Raji (cell line): Measurements from ENCODE around the gene GAPDHS.

Experiments
- POLR2A ChIP-seq: IDR thresholded peaks from 2 replicates; pipeline ENCODE4 v1.6.1; 2011; ENCODE audit warnings: low read depth, low read length, control low read depth; ENCODE audit not compliant: insufficient read depth

GAPDHS gene

DNA sequence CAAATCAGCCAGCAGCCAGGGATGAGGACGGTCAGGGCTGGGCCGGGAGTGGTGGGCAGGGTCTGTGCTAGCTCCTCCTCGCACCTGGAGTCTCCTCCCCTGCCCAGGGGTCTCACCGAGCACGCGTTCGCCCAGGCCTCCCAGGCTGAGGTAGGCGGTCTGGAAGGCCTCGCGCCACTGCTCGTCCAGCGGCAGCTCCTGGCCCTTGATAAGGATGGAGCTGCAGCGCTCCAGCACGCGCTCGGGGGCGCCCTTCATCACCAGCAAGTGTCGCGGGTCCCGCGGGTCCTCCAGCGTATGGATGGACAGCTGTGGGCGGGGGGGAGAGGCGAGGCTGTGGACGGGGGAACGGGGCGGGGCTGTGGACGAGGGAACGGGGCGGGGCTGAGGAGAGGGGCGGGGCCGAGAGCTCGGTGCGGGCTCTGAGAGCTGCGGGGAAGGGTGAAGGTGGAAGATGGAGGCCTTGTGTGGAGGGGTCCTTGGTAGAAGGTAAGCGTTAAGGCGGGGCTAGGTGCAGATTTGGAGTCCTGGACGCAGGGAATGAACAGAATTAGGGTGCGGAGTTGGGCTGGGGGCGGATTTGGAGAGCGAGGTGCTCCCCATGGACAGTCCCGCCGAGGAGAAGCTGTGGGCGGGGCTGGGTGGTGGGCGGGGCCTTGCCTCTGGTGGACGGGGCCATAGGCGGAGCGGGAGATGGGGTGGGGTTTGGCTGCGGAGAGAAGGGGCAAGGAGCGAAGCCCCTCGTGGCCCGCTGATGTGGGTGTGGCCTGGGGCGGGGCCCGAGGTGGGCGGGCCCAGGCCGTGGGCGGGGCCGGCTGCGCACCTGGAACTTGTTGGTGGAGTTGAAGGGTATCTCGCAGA, 24.5 kb downstream of the GAPDHS start:
- no peak for TF ChIP-seq POLR2A

DNA sequence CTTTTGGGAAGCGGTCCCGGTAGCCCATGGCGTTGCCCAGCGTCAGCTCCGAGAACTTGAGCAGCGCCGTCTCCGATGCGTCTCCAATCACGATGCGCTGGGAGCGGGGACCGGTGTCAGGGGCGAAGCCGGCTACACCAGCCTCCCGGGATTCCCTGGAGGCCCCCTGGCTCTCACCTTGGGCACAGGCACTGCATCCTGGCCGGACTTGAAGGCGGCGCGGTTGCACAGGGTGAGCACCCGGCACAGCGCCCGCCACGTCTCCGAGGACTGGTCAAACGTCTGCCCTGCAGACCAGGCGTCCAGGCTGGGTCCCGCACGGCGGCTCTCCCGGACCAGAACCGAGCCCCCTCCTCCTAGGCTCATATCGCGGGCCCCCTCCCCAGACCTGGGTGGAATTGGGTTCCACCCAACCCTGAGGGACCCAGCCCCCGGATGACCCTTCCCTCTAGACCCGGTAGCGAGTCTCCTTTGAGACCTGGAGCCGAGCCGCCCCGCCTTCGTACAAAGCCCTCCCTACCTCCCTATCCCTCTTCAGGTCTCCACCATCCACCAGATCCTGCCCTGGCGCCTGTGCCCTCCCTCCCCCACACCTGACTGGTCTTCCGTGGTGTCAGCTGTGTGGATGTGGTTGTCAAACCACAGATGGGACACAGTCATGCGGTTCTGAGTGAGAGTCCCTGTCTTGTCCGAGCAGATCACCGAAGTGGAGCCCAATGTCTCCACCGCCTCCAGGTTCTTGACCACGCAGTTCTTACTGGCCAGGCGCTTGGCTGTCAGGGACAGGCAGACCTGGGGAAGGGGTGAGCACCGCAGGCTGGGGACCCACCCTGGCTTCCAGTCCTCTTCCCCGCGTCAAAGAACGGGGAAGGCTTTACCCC, 25.4 kb downstream of the GAPDHS start:
- no peak for TF ChIP-seq POLR2A

DNA sequence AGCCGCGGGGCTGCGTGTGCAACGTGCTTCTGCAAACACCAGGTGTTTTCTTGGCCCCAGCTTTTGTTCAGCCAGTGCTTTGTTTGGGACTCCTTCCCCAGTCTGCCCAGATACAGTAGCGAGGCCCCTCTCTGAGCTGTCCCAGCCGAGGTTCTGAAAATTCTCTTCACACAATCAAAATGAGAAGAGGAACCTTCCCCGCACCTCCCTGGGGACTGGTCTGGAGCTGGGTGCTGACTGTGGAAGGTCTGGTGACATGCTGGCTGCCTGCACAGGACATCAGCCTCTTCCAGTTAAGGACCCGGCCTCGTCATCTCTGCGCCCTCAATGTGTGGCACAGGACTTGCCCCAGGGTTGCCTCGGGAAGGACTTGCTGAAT, 26.0 kb downstream of the GAPDHS start:
- no peak for TF ChIP-seq POLR2A

DNA sequence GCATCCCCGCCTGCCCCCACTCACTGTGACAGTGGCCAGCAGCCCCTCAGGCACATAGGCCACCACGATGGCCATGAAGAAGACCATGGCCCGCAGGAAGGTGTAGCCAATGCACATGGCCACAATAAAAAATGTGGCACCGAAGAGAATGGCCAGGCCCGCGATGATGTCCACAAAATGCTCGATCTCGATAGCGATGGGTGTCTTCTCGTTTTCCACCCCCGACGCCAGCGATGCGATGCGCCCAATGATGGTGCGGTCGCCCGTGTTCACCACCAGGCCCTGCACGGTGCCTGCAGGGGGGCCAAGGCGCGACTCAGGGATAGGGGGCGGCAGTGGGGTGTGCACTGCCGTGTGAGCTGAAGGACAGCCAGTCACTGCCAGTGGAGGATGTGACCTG, 26.5 kb downstream of the GAPDHS start:
- no peak for TF ChIP-seq POLR2A

DNA sequence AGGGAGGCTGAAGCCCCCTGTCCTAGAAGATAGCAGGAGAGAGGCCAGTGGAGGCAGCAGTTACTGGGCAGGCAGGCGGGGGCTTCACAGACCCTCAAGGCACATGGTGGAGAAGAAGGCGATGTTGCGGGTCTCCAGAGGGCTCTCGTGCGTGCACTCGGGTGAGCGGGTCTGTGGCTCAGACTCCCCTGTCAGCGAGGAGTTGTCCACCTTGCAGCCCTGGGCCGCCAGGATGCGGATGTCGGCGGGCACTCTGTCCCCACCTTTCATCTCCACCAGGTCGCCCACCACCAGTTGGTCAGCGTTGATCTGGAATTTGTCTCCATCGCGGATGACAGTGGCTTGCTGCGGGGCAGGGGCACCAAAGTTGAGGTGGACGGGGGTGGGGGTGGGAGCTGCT, 27.0 kb downstream of the GAPDHS start:
- no peak for TF ChIP-seq POLR2A

DNA sequence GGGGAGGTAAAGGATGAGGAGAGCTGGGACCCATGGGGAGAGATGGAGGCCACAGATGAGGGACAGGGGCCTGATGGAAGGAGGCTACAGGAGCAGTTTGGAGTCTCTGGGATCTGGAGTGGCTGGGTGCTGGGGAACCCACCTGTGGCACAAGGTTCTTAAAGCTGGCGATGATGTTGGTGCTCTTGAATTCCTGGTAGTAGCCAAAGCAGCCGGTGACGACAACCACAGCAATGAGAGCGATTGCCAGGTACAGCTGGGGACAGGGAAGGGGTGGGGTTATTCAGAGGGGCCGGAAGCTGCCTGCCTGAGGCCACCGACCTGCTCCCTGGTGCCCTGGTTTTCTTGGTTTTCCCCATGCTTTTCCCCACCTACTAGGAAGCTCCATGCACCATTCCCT, 27.4 kb downstream of the GAPDHS start:
- no peak for TF ChIP-seq POLR2A

DNA sequence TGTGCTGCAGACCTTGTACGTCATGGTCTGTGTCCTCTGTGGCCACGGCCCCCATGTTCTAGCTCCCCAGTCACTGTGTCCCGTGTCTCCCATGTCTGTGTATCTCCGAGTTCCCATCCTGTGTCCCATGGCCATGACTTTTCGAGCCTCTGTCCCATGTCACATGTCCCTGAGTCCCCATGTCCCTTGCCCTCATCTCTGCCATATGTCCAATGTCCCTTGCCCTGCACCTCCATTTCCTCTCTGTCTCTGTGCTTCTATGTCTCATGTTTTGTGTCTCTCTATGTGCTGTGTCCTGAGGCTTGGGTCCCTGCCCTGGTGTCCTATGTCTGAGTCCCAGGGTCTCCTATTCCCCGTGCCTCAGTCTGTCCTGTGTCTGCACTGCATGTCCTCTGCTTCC, 28.2 kb downstream of the GAPDHS start:
- TF ChIP-seq POLR2A = no peak

DNA sequence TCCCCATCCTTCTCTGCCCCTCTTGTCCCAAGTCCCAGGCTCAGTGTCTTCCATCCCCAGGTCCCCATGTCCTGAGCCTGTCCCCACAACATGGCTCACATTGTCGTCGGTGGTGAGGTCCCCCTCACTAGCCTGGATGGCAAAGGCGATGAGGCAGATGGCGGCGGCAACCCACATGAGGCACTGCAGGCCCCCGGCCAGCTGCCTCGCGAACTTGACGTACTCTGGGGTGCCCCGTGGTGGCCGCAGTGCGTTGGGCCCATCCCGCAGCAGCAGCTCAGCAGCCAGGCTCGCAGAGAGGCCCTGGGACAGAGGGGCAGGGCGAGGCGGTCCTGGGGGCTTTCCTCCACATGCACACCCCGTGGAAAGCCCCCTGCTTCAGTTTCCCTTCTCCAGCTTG, 29.1 kb downstream of the GAPDHS start:
- TF ChIP-seq POLR2A = no peak

DNA sequence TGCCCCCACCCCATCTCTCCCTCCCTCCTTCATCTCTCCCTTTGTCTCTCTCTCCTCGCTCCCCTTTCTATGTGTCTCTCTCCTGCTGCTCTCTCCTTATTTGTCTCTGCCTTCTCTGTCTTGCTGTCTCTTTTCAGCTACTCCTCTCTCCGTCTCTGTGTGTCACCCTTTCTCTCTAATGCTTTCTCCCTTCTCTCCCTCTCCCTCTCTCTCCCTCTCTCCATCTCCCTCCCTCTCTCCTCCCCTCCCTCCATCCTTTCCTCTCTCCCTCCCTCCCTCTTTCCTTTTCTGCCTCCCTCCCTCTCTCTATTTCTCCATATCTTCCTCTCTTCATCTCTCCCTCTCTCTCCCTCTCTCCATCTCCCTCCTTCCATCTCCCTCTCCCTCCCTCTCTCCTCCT, 29.5 kb downstream of the GAPDHS start:
- no peak for TF ChIP-seq POLR2A

DNA sequence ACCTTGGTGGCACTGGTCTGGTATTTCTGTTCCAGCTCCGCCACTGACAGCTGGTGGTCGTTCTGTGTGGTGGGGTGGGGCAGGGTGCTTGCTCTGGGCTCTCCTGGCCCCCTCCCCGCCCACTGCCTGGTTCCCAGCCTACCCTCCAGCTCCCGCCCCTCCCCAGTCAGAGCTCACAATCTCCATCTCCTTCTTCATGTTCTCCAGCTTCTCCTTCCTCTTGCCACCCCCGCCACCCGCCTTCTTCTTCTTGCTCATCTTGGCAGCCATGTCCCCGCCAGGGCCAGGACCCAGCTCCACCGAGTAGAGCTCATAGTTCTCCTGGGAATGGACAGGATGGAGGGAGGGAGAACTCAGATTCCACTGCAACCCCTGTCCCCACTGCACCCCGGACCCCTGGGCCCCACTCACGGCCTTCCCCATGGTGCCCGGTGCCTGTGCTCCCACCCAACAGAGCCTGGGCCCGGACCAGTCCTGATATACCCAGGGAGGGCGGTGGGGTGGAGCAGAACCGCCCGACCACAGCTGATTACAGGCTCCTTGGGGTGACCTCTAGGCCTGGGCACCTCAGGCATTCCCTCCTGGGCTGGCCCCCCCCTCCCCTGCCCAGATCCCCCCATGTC, 30.1 kb downstream of the GAPDHS start, which contains the start of gene ATP4A:
Gene ATP4A (minus strand): TSS at position 452 of the 623 bp plus-strand sequence. CDS start 29 bp downstream, at position 423.
- TF ChIP-seq POLR2A = no peak

DNA sequence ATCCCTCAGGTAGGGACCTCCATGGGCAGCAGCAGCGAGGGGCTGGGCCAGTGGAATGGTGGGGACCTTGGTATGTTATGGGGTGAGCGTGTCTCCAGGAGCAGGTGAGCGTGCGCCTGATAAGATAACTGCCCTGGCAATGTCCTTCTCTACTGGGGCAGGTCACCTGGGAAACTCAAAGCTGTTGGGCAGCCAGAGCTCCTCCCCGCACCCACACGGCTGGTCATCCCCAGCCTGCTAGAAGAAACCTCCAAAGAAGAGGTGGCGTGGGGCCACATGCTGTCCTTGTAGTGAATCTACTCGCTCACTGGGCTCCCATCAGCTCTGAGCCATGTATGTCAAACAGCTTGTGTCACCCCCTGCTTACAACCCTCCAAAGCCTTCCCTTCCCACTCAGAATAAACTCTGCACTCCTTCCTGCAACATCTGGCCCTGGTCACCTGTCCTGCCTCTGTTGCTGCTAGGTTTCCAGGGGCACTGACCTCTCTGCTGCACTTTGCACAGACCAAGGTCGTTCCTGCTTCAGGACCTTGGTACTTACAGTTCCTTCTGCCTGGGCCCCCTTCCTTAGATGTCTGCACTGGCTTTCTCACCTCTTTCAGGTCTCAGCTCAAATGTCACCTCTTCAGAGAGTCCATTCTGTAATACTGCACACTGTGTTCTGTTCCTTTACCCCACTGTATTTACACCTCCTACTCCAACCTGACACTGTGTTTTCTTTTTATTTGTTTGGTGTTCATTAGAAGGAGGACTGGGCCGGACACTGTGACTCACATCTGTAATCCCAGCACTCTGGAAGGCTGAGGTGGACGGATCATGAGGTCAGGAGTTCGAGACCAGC, 32.0 kb downstream of the GAPDHS start:
- TF ChIP-seq POLR2A = no peak

DNA sequence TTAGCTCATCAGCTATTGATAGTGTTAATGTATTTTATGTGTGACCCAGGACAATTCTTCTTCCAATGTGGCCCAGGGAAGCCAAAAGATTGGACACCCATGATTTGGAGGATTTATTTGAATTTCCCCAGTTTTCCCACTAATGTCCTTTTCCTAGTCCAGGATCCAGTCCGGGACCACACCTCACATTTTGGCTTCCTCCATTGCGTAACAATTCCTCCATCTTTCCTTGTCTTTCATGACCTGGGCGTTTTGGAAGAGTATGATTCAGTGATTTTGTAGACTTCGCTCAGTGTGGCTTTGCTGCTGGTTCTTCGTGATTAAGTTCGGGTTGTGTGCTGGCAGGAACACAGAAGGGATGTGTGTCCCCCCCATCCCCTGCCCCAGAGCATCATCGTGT, 33.5 kb downstream of the GAPDHS start:
- no peak for TF ChIP-seq POLR2A

DNA sequence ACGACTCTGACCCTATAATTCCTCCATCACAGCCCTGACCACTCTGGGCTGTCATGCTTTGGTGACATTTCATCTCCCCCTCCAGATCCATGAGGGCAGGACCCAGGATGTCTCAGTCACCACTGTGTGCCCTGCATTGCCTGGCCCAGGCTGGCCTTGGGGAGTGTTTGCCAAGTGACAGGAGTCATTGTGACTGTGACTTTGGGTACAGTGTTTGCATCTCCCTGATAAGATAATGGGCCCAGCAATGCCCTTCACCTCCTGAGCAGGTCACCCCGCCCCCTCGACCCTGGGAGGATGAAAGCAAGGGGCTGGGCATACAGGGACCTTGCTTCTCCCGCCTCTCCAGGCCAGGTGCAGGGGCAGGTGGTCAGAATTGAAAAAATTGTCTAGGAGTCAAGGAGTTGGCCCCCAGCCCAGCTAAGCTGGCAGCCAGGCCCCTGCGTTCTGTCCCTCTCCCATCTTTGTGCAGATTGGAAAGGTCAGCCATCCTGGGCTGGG, 36.1 kb downstream of the GAPDHS start:
- no peak for TF ChIP-seq POLR2A

DNA sequence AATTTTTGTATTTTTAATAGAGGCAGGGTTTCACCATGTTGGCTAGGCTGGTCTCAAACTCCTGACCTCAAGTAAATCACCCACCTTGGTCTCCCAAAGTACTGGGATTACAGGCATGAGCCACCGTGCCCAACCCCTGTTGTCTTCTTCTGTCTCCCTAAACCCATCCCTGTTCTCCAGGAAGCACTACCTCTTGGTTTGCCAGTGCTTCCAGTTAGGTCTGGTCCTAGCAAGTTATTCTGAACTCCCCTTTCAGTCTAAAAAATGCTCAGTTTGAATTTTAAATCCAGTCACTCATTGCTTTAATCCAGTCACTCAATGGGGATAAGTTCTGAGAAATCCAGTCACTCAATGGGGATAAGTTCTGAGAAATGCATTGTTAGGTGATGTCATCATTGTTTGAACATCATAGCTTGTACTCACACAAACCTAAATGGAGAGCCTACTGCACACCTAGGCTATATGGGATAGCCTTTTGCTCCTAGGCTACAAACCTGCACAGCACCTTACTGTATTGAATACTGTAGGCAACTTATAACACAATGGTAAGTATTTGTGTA, 38.2 kb downstream of the GAPDHS start:
- no peak for TF ChIP-seq POLR2A
